ENCODE data around the gene SIRPB2. TPM values are rescaled to one million over a fixed set of nuclear protein-coding genes. Genes with fewer than 3 reads are reported as not detected.
"Not testable (repeated sequence)": the region's sequence is repeated elsewhere in the genome, so short reads cannot be mapped to it uniquely, and the experiment has no call there.

The SIRPB2 gene
- total RNA-seq, 4 donors from 2014 or later = 0.79 to 6.4 (median 3.1) TPM

GRCh38 chr20:1499528-1500420 lies 8.6 kb upstream of the SIRPB2 start:
- H3K4me3 ChIP-seq (ENCODE audit: low read depth, poor library complexity, severe bottlenecking) = no peak overlapping the region
- DNase-seq (ENCODE audit: low spot score in 2 of 2) = peak in 1 of 2 donors; percentile 50
- WGBS, 2 donors = 39 to 60% methylated on average over 8 of the region's 8 CpGs
- intact Hi-C loops (cut with DNase I; ENCODE audit: low total_unique reads) = loop anchor here (10.0 kb wide), 1 partner anchor 185 kb away; no protein-coding TSS in a partner anchor
- TF ChIP-seq POLR2A (IDR thresholded peaks at IDR 0.05) (no peak), CTCF (IDR thresholded peaks at IDR 0.05) (no peak)

- 59 to 73% methylated on average over 5 of the region's 5 CpGs for WGBS, 2 donors
- DNase-seq (ENCODE audit: low spot score in 2 of 2); intact Hi-C loops (cut with DNase I; ENCODE audit: low total_unique reads); H3K4me3 ChIP-seq (ENCODE audit: low read depth, poor library complexity, severe bottlenecking): not testable (repeated sequence)
Observed at GRCh38 chr20:1497371-1497770, 6.2 kb upstream of the SIRPB2 start.

GRCh38 chr20:1496930-1497329 lies 5.7 kb upstream of the SIRPB2 start:
- DNase-seq (ENCODE audit: low spot score in 2 of 2) = no peak
- intact Hi-C loops (cut with DNase I; ENCODE audit: low total_unique reads) = no loop called here
- WGBS, 2 donors = 73 to 90% methylated on average over 3 of the region's 3 CpGs
- H3K4me3 ChIP-seq (ENCODE audit: low read depth, poor library complexity, severe bottlenecking) = no peak overlapping the region
- TF ChIP-seq POLR2A (IDR thresholded peaks at IDR 0.05) (no peak), CTCF (IDR thresholded peaks at IDR 0.05) (no peak)

DNA sequence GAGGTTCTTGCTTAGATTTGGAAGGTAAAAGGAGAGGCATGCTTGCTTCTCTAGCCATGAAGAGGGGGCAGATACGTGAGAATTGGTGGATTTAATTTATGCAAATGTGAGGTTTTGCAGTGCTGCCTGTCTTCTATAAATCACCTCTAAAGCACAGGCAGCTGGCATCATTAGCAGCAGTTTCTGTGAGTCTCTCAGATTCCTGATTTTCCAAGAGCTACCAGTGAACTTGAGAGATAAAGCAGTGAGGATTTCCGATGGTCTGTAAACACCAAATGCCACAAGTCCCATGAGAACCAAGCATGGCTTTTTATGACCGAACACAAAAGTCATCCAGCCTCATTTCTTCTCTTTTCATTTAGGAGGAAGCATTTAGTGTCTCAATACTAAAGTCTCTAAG lies 3.2 kb upstream of the SIRPB2 start:
- no peak for DNase-seq (ENCODE audit: low spot score in 2 of 2)
- no peak for TF ChIP-seq POLR2A (IDR thresholded peaks at IDR 0.05)
- WGBS, 2 donors = 35 to 47% methylated on average over 3 of the region's 3 CpGs
- no peak overlapping the region for H3K4me3 ChIP-seq (ENCODE audit: low read depth, poor library complexity, severe bottlenecking)
- intact Hi-C loops (cut with DNase I; ENCODE audit: low total_unique reads) = no loop called here

DNA sequence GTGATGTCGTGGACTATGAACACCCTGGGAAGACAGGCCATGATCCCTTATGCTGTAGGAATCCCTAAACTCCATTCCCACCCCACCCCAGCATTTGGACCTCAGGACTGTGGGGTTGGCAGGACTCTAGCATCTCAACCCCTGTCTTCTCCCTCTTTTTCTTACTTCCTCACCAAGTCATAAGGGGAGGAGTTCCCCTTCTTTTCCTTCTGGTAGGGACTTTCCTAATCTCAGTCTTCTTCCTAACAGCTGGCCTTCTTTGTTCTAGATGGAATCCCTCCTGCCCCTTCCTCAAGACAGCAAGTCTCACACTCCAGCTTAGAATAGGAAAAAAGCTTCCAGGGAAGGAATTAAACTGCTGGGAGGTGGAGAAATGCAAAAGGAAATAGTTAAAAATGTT lies 2.3 kb upstream of the SIRPB2 start:
- H3K4me3 ChIP-seq (ENCODE audit: low read depth, poor library complexity, severe bottlenecking) = no peak overlapping the region
- no peak for DNase-seq (ENCODE audit: low spot score in 2 of 2)
- WGBS, 2 donors = 71 to 89% methylated on average over 1 of the region's 1 CpG
- TF ChIP-seq CTCF (IDR thresholded peaks at IDR 0.05) = no peak
- TF ChIP-seq POLR2A (IDR thresholded peaks at IDR 0.05) = no peak
- intact Hi-C loops (cut with DNase I; ENCODE audit: low total_unique reads) = no loop called here

DNA sequence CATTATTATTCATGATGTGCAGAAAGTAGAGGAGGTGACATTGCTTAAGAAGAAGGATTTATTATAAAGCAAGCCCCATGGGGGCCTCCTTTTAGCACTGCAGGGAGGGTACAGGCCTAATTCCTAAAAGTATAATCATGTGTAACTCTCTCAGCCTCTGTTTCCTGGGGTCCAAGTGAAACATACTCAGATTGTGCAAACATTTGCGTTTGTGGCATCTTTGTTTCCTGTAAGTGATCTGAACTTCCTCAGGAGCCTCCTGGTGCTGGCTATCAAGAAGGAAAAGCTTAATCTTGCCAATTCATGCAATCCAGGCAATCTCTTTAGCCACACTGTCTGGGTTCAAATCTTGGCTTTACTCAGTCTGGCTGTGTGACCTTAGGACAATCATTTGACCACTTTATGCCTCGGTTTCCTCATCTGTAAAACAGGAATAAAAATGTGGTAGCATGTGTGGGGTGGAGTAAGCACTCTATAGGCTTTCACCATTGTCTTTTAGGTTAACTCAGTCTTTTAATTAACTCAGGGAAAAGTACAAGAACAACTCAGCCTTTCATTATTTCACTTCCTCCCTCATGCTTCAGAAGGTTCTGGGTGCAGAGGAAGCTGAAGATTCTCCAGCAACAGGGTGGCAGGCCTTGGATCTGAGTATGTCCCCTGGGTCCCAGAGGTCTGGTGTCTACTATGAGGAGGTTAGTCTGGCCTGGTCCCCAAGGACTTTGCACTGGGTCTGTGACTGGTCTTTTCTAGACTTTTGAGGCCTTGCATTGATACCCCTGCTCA lies 831 bp upstream of the SIRPB2 start:
- DNase-seq (ENCODE audit: low spot score in 2 of 2) = no peak
- 53 to 55% methylated on average over 2 of the region's 2 CpGs for WGBS, 2 donors
- no peak overlapping the region for H3K4me3 ChIP-seq (ENCODE audit: low read depth, poor library complexity, severe bottlenecking)
- TF ChIP-seq CTCF (IDR thresholded peaks at IDR 0.05) = no peak
- TF ChIP-seq POLR2A (IDR thresholded peaks at IDR 0.05) = no peak
- intact Hi-C loops (cut with DNase I; ENCODE audit: low total_unique reads) = no loop called here
